HCT116 (cell line): Measurements from ENCODE around the gene SLCO6A1. TPM values are rescaled to one million over a fixed set of nuclear protein-coding genes. Genes with fewer than 3 reads are reported as not detected.

ENCODE experiments used
- ATAC-seq: fragments of 200-7000 bp; cut with Tn5 transposase; 2 replicates; pipeline ENCODE4 v1.9.1; 2020; ENCODE audit warnings: mild to moderate bottlenecking, moderate library complexity
- BruUV-seq: library from RNA; stranded (reverse); fragments of 400-500 nt; replicated peaks from 2 replicates; lab custom pipeline; 2021; lab: Mats Ljungman, UMichigan
- CTCF ChIA-PET: fragments of 300-600 bp; sonication (Branson Sonifier 250); formaldehyde crosslinking; loops from one replicate; lab custom pipeline; 2021; ENCODE audit warnings: antibody characterized with exemption; lab: Charles Lee
- POLR2A ChIA-PET: fragments of 300-600, 350-600 bp; sonication (Branson Sonifier 250); formaldehyde crosslinking; loops from one replicate; lab custom pipeline; 2021; ENCODE audit warnings: antibody characterized with exemption; lab: Charles Lee
- RAD21 ChIA-PET, 2 experiments: fragments of 300-600 bp; sonication (Branson Sonifier 250); formaldehyde crosslinking; loops; one replicate each; lab custom pipeline; 2023; ENCODE audit warnings: low total read pairs in 2 of 2; ENCODE audit not compliant: uncharacterized antibody in 2 of 2, unreplicated experiment in 2 of 2, low non-redundant PET in 1 of 2; lab: Charles Lee
- DNase-seq: peaks from one replicate; pipeline ENCODE4 v3.0.0-alpha.2; 2010; ENCODE audit warnings: low read depth, low spot score
- H2AFZ ChIP-seq: fragments of 200-600 bp; shearing (Covaris generic), sonication (generic); 2 replicates; pipeline ENCODE4 v1.6.1; 2017; ENCODE audit warnings: low read depth, mixed run types, mixed read lengths, antibody characterized with exemption, low read length; ENCODE audit not compliant: poor library complexity, severe bottlenecking
- H3K27ac ChIP-seq: 2 replicates; pipeline ENCODE4 v1.5.1; 2012; ENCODE audit warnings: low read depth, low read length
- H3K27me3 ChIP-seq: fragments of 200-600 bp; sonication (generic); 2 replicates; pipeline ENCODE4 v1.6.1; 2016; ENCODE audit warnings: mixed run types, low read length, mixed read lengths; ENCODE audit not compliant: insufficient read depth
- H3K36me3 ChIP-seq, 2 experiments: fragments of 200-500 bp in 1 of 2; fragments of 200-600 bp in 1 of 2; sonication (Bioruptor generic) in 1 of 2; sonication (generic) in 1 of 2; 2 replicates each; pipeline versions ENCODE4 v1.5.1 to v1.6.1; 2014 to 2016; ENCODE audit warnings: low read length in 2 of 2, inconsistent platforms in 1 of 2, mixed read lengths in 1 of 2, mixed run types in 1 of 2; ENCODE audit not compliant: insufficient read depth in 2 of 2, control insufficient read depth in 1 of 2
- H3K4me1 ChIP-seq, 2 experiments: fragments of 200-600 bp in 1 of 2; sonication (generic) in 1 of 2; 2 replicates each; pipeline versions ENCODE4 v1.5.1 to v1.6.1; 2012 to 2017; ENCODE audit warnings: low read length in 2 of 2, inconsistent platforms in 1 of 2, mild to moderate bottlenecking in 1 of 2, mixed read lengths in 1 of 2, mixed run types in 1 of 2, moderate library complexity in 1 of 2; ENCODE audit not compliant: insufficient read depth in 2 of 2, control insufficient read depth in 1 of 2
- H3K4me2 ChIP-seq: fragments of 200-600 bp; sonication (generic); 2 replicates; pipeline ENCODE4 v1.6.1; 2017; ENCODE audit warnings: mixed run types, low read length, mixed read lengths
- H3K4me3 ChIP-seq, 2 experiments: fragments of 200-600 bp in 1 of 2; sonication (generic) in 1 of 2; replicated peaks in 1 of 2; 2 replicates each; pipeline ENCODE4 v1.5.1; 2011 to 2016; ENCODE audit warnings: low read length in 2 of 2, control low read depth in 1 of 2, low read depth in 1 of 2, mild to moderate bottlenecking in 1 of 2, mixed read lengths in 1 of 2, mixed run types in 1 of 2
- H3K79me2 ChIP-seq: fragments of 200-600 bp; sonication (generic); 2 replicates; pipeline ENCODE4 v1.6.1; 2017; ENCODE audit warnings: mild to moderate bottlenecking, mixed run types, low read length, moderate library complexity, mixed read lengths; ENCODE audit not compliant: insufficient read depth
- H3K9ac ChIP-seq: fragments of 200-600 bp; sonication (generic); 2 replicates; pipeline ENCODE4 v1.6.1; 2016; ENCODE audit warnings: low read length, mixed read lengths
- H3K9me2 ChIP-seq: fragments of 200-600 bp; sonication (generic), shearing (Covaris generic); 2 replicates; pipeline ENCODE4 v1.6.1; 2017; ENCODE audit warnings: mixed run types, mild to moderate bottlenecking, moderate library complexity; ENCODE audit not compliant: insufficient read depth
- H3K9me3 ChIP-seq, 2 experiments: fragments of 200-500 bp in 1 of 2; fragments of 200-600 bp in 1 of 2; sonication (Bioruptor generic) in 1 of 2; sonication (generic) in 1 of 2; 2 replicates each; pipeline ENCODE4 v1.6.1; 2014 to 2017; ENCODE audit warnings: low read length in 2 of 2, mixed read lengths in 2 of 2, inconsistent platforms in 1 of 2, low read depth in 1 of 2, mild to moderate bottlenecking in 1 of 2, mixed run types in 1 of 2, moderate library complexity in 1 of 2; ENCODE audit not compliant: control insufficient read depth in 1 of 2, insufficient read depth in 1 of 2
- H4K20me1 ChIP-seq: fragments of 200-600 bp; sonication (generic), shearing (Covaris generic); 2 replicates; pipeline ENCODE4 v1.6.1; 2017; ENCODE audit warnings: mixed run types, mild to moderate bottlenecking, moderate library complexity; ENCODE audit not compliant: insufficient read depth
- EGR1 ChIP-seq: IDR thresholded peaks from 2 replicates; pipeline ENCODE4 v1.6.1; 2012; ENCODE audit warnings: low read depth
- EZH2phosphoT487 ChIP-seq: fragments of 200-600 bp; IDR thresholded peaks from 2 replicates; pipeline ENCODE4 v1.6.1; 2018; ENCODE audit warnings: antibody characterized with exemption, borderline replicate concordance
- FOSL1 ChIP-seq: IDR thresholded peaks from 2 replicates; pipeline ENCODE4 v1.6.1; 2012; ENCODE audit warnings: low read depth
- JUND ChIP-seq: IDR thresholded peaks from 2 replicates; pipeline ENCODE4 v1.6.1; 2012
- MAX ChIP-seq: IDR thresholded peaks from 2 replicates; pipeline ENCODE4 v1.6.1; 2012
- POLR2AphosphoS5 ChIP-seq: IDR thresholded peaks from 2 replicates; pipeline ENCODE4 v1.6.1; 2011; ENCODE audit warnings: mild to moderate bottlenecking, low read depth, low read length, moderate library complexity
- SIN3A ChIP-seq: IDR thresholded peaks from 2 replicates; pipeline ENCODE4 v1.6.1; 2012; ENCODE audit warnings: low read depth
- SP1 ChIP-seq: IDR thresholded peaks from 2 replicates; pipeline ENCODE4 v1.6.1; 2012; ENCODE audit warnings: low read depth
- TCF7L2 ChIP-seq: IDR thresholded peaks from 2 replicates; pipeline ENCODE4 v1.7.0; 2011; ENCODE audit warnings: borderline replicate concordance, inconsistent platforms; ENCODE audit not compliant: insufficient read depth, insufficient read length; ENCODE audit errors: extremely low read depth
- ZBTB33 ChIP-seq: IDR thresholded peaks from 2 replicates; pipeline ENCODE4 v1.6.1; 2011; ENCODE audit warnings: mild to moderate bottlenecking, low read length, moderate library complexity; ENCODE audit not compliant: insufficient replicate concordance; ENCODE audit errors: extremely low read depth
- intact Hi-C: fragments of 100-400 bp; cut with micrococcal nuclease; formaldehyde crosslinking; loops from 2 replicates; pipeline ENCODE4 v1.10.0; 2022
- total RNA-seq: library from RNA; stranded (reverse); gene quantifications from one replicate; pipeline ENCODE4 v1.2.1, GENCODE V29; 2021; ENCODE audit not compliant: unreplicated experiment

SLCO6A1 gene
- total RNA-seq, 1 experiment from 2014 or later, result 0.69 TPM

GRCh38 chr5:102523541-102524175 lies 24.9 kb upstream of the SLCO6A1 start:
- H3K4me1 ChIP-seq, result no peaks in the 10 kb centered on the region
- no TSS peak for BruUV-seq
- H2AFZ ChIP-seq, result no peak overlapping the region
- H3K27me3 ChIP-seq, result no peaks in the 10 kb centered on the region
- no peak overlapping the region for H3K4me3 ChIP-seq
- H3K36me3 ChIP-seq, result no peaks in the 10 kb centered on the region
- no peak for DNase-seq
- no peak overlapping the region for H3K27ac ChIP-seq
- RAD21 ChIA-PET, result no interaction called here
- intact Hi-C loops, result no loop called here
- H3K9ac ChIP-seq, result no peak overlapping the region
- no peaks in the 10 kb centered on the region for H4K20me1 ChIP-seq
- H3K79me2 ChIP-seq, result no peaks in the 10 kb centered on the region
- POLR2A ChIA-PET, result no interaction called here
- no peaks in the 10 kb centered on the region for H3K9me2 ChIP-seq
- no peaks in the 10 kb centered on the region for H3K9me3 ChIP-seq
- ATAC-seq, result no peak
- H3K4me2 ChIP-seq, result no peak overlapping the region
- TF ChIP-seq TCF7L2 (no peak), FOSL1 (no peak), JUND (no peak), SP1 (no peak), POLR2AphosphoS5 (no peak), EZH2phosphoT487 (no peak), SIN3A (no peak), ZBTB33 (no peak), MAX (no peak), EGR1 (no peak)
- CTCF ChIA-PET, result no interaction called here
